GM12801 (cell line): ENCODE data around the gene MUCL3.

ENCODE experiments used
- TF ChIP-seq, protein P1 (sequence below): IDR thresholded peaks from one replicate; pipeline ENCODE4 v1.5.1; 2011; ENCODE audit warnings: control low read depth; ENCODE audit not compliant: insufficient read length; ENCODE audit errors: extremely low read depth

The MUCL3 gene

GRCh38 chr6:30940361-30940986 is at the start of gene MUCL3:
TSS of gene MUCL3 (plus strand) at chr6:30940973. CDS start at chr6:30941000, 27 bp downstream.
- TF ChIP-seq, protein P1, sequence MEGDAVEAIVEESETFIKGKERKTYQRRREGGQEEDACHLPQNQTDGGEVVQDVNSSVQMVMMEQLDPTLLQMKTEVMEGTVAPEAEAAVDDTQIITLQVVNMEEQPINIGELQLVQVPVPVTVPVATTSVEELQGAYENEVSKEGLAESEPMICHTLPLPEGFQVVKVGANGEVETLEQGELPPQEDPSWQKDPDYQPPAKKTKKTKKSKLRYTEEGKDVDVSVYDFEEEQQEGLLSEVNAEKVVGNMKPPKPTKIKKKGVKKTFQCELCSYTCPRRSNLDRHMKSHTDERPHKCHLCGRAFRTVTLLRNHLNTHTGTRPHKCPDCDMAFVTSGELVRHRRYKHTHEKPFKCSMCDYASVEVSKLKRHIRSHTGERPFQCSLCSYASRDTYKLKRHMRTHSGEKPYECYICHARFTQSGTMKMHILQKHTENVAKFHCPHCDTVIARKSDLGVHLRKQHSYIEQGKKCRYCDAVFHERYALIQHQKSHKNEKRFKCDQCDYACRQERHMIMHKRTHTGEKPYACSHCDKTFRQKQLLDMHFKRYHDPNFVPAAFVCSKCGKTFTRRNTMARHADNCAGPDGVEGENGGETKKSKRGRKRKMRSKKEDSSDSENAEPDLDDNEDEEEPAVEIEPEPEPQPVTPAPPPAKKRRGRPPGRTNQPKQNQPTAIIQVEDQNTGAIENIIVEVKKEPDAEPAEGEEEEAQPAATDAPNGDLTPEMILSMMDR, result no peak

DNA sequence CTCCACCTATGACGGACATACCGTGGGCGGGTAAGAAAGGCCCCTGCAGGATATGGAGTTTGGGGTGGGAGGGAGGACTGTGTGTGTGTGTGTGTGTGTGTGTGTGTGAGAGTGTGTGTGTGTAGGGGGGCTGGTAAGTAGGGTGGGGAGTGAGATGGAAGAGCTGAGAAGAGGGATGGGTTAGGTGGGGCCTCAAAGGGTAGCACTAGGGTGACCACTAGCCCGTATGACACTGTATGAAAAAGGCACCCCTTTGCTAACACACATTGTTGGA is 49.4 kb upstream of the MUCL3 start:
- TF ChIP-seq, protein P1, result no peak

DNA sequence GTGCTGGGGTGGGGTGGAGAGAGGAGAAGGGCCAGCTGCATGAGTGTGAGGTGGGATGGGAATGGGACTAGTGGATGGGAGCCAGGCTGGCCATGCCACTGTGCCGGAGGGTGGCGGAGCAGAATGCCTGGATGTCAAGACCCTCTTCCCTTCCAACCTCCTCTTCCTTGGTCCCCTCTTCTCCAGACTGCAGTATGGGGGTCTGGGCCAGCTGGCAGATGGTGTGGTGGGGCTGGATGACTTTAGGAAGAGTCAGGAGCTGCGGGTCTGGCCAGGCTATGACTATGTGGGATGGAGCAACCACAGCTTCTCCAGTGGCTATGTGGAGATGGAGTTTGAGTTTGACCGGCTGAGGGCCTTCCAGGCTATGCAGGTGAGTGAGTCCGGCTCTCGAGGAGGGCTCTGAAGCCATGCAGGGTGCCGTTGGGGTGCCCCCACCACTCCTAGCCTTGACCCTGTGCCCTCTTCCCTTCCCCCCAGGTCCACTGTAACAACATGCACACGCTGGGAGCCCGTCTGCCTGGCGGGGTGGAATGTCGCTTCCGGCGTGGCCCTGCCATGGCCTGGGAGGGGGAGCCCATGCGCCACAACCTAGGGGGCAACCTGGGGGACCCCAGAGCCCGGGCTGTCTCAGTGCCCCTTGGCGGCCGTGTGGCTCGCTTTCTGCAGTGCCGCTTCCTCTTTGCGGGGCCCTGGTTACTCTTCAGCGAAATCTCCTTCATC is 48.8 kb upstream of the MUCL3 start:
- TF ChIP-seq, protein P1, result no peak

GRCh38 chr6:30893001-30893591 is 47.7 kb upstream of the MUCL3 start:
- TF ChIP-seq, protein P1, result no peak

DNA sequence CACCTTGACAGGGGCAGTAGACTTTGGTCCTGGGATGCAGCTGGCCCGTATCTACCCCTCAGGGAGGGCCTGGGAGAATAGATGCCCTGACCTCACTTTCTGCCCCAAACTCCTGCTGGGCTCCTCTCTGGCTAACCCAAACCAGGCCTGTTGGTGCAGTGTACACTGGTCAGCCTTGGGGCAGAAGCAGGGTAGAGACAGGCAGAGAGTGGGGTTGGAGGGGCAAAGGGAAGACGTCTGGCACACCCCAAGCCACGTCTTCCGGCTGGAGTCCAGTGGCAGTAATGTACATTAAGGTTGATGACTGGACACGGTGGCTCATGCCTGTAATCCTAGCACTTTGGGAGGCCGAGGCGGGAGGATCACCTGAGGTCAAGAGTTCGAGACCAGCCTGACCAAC is 47.1 kb upstream of the MUCL3 start:
- TF ChIP-seq, protein P1, result no peak

DNA sequence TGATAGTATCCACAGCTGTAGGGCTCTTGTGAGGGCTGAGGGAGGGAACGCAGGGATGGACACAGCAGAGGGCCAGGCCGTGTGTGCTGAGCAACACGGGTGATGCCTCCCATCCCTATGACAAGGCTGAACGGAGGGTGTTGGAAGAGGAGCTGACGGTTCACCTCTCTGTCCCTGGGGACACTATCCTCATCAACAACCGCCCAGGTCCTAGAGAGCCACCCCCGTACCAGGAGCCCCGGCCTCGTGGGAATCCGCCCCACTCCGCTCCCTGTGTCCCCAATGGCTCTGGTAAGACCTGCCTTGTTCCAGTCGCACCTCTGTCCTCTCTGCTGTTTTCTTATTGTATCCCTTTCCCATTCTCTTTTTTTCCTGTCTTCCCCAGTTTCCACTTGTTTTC is 46.4 kb upstream of the MUCL3 start:
- TF ChIP-seq, protein P1, result no peak

GRCh38 chr6:30894935-30895334 is 45.8 kb upstream of the MUCL3 start:
- TF ChIP-seq, protein P1, result no peak
